GM18870 (cell line): ENCODE measurements around the gene SLC2A6.

Experiments
- ATAC-seq: cut with Tn5 transposase; IDR thresholded peaks from one replicate; pipeline ENCODE4 v1.9.1; 2021; ENCODE audit warnings: moderate library complexity; ENCODE audit not compliant: unreplicated experiment

SLC2A6 gene

GRCh38 chr9:133477992-133478850 is 678 bp downstream of the SLC2A6 start:
- peak; percentile 13 for ATAC-seq

- ATAC-seq, result no peak
Measured at GRCh38 chr9:133477461-133477860, 1.4 kb downstream of the SLC2A6 start.

GRCh38 chr9:133476941-133477340 is 2.0 kb downstream of the SLC2A6 start:
- ATAC-seq, result no peak

- no peak for ATAC-seq
Measured at GRCh38 chr9:133476036-133476931, 2.6 kb downstream of the SLC2A6 start.

GRCh38 chr9:133475292-133476012 is 3.4 kb downstream of the SLC2A6 start:
- no peak for ATAC-seq

GRCh38 chr9:133474853-133475252 is 4.0 kb downstream of the SLC2A6 start:
- no peak for ATAC-seq

GRCh38 chr9:133474215-133474614 is 4.7 kb downstream of the SLC2A6 start:
- no peak for ATAC-seq

GRCh38 chr9:133473743-133474142 is 5.2 kb downstream of the SLC2A6 start:
- ATAC-seq, result no peak

GRCh38 chr9:133472753-133473378 is 6.0 kb downstream of the SLC2A6 start:
- ATAC-seq, result no peak

- ATAC-seq, result no peak
Measured at GRCh38 chr9:133472277-133472645, 6.6 kb downstream of the SLC2A6 start.

- no peak for ATAC-seq
Measured at GRCh38 chr9:133471551-133472276, 7.2 kb downstream of the SLC2A6 start.

GRCh38 chr9:133470988-133471387 is 7.9 kb downstream of the SLC2A6 start:
- ATAC-seq, result no peak

- no peak for ATAC-seq
Measured at GRCh38 chr9:133470427-133470924, 8.4 kb downstream of the SLC2A6 start.

GRCh38 chr9:133468777-133469421 is 10.0 kb downstream of the SLC2A6 start:
- no peak for ATAC-seq

- no peak for ATAC-seq
Measured at GRCh38 chr9:133468374-133468773, 10.5 kb downstream of the SLC2A6 start.

- no peak for ATAC-seq
Measured at GRCh38 chr9:133467101-133467500, 11.8 kb downstream of the SLC2A6 start.

GRCh38 chr9:133465984-133466383 is 12.9 kb downstream of the SLC2A6 start:
- no peak for ATAC-seq

- ATAC-seq, result no peak
Measured at GRCh38 chr9:133464638-133465037, 14.3 kb downstream of the SLC2A6 start.

- no peak for ATAC-seq
Measured at GRCh38 chr9:133463864-133464615, 14.9 kb downstream of the SLC2A6 start.
